GM21529 (cell line): ENCODE data around the gene TF.
"Not testable (repeated sequence)": the region's sequence is repeated elsewhere in the genome, so short reads cannot be mapped to it uniquely, and the experiment has no call there.

Source experiments
- ATAC-seq: cut with Tn5 transposase; IDR thresholded peaks from one replicate; pipeline ENCODE4 v1.9.1; 2021; ENCODE audit not compliant: unreplicated experiment

TF gene

DNA sequence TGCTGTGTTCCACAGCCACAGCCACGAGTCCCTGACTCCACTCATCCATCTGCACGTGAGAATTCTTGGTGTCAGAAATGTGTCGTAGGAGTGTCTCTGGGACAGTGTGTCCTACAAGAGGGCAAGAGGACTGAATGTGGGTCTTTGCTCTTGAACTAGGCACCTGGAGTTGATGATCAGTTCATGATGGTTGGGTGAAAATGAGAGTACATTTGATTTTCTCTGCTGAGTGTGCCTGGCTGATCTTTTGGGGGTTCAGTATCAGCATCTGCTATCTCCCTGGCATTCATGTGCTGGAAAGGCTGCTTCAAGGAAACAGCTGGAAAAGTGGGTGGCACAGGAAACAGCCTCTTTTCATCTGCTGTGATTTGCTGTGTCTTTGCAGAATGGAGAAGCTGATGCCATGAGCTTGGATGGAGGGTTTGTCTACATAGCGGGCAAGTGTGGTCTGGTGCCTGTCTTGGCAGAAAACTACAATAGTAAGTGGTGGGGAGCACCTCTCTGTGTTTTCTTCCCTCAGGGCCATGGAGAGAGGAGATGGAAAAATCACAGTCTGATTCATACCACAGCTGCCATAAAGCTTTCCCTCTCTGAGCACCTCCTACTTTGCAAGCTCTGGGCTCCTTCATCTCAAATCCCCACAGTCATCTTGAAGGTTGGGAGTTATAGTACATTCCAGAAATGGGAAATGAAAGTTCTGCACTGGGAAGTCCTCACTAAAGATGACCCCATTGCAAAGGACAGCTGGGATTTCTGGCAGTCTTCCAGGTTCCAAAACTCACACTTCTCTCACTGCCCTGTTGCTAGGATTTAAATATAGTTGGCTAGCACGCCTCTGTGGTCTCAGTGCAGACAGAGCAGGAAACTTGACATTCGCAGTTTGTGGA, 17.8 kb downstream of the TF start:
- ATAC-seq = no peak

DNA sequence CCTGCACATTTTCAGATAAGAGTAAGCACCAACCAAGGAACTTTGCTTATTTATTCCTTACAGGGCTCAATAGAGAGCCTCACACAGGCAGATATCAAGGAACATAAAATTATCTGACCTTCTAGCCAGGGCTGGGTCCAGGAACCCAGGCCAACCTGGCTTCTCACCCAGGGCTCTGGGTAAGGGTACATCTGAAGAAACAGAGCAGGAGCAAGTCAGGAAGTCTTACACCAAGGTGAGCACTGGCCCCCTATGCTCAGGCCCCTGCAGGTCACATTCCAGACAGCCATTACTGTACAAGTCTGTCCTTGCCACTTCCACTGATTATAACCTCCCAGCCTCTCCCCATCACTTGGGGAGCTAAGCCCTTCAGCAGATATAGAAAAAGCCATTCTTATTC, 19.1 kb downstream of the TF start:
- ATAC-seq = no peak

- no peak for ATAC-seq
Observed at GRCh38 chr3:133767607-133768006, 21.4 kb downstream of the TF start.

- ATAC-seq = no peak
Observed at GRCh38 chr3:133769536-133769935, 23.3 kb downstream of the TF start.

- ATAC-seq = no peak
Observed at GRCh38 chr3:133773732-133774131, 27.5 kb downstream of the TF start.

GRCh38 chr3:133775309-133775708, 29.1 kb downstream of the TF start:
- ATAC-seq = no peak

DNA sequence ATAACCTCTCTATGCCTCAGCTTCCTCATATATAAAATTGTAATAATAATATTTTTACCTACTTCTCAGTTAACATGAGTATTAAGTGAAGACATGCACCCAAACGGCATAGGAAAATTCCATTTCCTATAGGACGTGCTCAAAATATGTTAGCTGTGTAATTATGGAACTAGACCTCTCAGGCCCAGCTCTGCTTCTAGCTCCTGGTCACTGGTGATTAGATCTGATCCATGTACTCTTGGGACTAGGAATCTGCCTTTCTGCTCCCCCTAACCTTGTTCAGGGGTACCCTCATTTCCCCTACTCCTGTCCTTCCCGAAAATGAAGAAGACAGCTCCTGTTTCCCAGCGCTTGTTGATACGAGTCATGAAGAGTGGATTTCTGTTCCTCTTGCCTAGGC, 29.6 kb downstream of the TF start:
- ATAC-seq = no peak

DNA sequence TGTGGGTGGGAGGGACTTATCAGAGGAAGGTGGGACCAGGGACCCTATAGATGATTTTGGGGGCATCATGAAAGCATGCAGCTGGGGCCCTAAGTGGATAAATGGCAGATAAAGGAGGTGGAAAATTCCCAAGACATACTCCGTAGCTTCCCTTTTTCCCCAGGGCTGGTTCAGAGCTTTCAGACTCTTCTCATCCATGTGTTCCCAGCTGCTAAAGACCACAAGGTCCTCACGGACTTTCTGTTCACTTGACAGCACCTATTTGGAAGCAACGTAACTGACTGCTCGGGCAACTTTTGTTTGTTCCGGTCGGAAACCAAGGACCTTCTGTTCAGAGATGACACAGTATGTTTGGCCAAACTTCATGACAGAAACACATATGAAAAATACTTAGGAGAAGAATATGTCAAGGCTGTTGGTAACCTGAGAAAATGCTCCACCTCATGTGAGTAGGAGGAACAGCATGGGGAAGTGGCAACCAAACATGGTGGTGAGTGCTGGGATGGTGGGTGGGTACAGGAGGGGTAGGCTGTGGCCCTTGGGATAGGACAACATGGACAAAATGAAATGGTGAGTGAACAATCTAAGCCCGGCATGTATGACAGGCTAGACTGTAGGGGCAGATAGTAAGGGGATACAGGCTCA, 30.7 kb downstream of the TF start:
- ATAC-seq = no peak

GRCh38 chr3:133777807-133778568, 31.8 kb downstream of the TF start:
- no peak for ATAC-seq

- no peak for ATAC-seq
Observed at GRCh38 chr3:133779626-133780203, 33.5 kb downstream of the TF start.

- ATAC-seq = not testable (repeated sequence)
Observed at GRCh38 chr3:133780756-133781155, 34.6 kb downstream of the TF start.

DNA sequence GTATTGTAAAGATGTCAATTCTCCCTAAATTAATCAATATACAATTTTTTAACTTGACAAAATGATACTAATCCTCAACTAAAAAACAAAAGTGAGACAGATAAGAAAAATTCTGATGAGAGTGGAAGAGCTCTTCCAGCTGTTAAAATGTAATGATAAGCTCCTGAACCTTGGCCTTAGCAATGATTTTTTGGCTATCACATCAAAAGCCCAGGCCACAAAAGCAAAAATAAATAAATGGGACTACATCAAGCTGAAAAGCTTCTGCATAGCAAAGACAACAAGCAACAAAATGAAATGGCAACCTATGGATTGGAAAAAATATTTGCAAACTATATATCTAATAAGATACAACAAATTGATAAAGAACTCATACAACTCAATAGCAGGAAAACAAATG, 35.4 kb downstream of the TF start:
- ATAC-seq = no peak

DNA sequence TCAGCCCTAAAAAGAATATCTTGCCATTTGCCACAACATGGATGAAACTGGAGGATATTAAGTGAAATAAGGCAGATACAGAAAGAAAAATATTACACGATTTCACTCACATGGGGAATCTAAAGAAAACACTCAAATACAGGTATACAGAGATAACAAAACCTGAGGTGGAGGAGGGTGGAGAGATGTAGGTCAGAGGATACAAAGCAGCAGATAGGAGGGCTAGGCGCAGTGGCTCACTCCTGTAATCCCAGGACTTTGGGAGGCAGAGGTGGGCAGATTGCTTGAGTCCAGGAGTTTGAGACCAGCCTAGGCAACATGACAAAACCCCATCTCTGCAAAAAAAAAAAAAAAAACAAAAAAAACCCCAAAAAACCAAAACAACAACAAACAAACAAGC, 36.3 kb downstream of the TF start:
- no peak for ATAC-seq

- no peak for ATAC-seq
Observed at GRCh38 chr3:133783762-133784161, 37.6 kb downstream of the TF start.

- no peak for ATAC-seq
Observed at GRCh38 chr3:133788024-133788423, 41.8 kb downstream of the TF start.

GRCh38 chr3:133792171-133792763, 46.1 kb downstream of the TF start:
- ATAC-seq = no peak

DNA sequence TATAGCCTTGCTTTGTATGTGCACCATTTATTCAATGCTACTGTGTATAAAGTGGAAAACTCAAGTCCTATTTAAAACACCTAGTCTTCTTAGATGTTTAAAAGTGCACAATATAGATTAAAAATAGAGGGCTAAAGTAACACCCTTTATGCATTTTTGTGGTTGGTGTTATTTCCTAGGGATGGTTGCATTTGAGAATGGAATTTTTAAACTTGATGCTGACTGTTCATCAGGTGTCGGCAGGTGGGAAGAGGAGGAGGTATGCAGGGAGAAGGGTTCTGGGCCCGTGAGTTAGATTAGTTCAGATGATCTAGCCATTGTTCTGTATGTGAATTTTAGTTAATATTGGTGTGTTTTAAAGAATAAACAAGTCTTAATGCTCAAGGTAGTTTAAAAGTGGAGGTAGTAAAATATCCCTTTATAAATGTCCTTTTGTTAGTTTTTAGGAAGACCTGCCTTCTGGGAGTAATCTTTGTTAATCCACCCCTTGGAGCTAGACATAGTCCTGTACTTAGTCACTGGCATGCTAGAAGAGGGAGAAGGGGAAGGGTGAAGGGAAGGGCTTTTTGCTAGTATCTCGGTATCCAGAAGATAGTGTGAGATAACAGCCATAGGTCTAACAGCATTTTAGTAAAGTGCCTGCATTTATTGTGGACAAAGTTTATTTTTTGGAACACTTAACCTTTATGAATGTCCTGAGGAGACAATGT, 51.4 kb downstream of the TF start:
- ATAC-seq = no peak

DNA sequence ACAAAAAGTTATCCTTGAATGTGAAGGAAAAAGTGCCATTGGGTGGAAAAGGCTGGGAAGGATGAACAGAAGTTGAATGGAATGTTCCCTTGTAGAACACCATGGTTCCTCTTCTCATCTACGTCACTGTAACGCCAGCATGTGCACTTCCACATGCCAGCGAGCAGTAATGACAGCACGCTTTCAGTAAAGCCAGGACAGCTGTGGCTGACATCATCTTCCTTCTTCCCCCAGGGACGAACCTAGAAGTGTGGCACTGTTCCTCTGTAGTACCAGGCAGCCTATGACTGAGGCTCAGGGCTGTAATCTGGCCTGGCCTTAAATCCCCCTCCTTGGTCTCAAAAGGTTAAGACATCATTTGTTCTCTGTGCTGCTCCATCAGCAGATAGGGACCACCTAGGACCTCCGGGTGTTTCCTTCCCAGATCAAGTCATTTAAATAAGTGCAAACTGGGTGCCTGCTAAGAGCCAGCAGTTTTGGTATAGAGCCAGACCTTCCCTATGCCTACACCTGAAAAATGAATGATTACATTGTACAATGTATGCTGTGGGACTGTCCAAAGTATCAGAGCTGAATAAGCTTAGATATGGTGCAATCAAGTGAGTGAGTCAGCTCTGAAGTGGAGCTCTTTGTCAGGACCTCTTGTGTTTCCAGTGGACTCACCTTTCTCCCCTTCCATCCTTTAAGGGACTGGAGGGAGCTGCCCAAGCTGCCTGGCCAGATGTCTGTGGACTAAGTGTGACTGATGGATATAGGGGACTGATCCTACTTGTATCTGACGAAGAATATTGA, 53.8 kb downstream of the TF start:
- no peak for ATAC-seq

GRCh38 chr3:133803469-133803868, 57.3 kb downstream of the TF start:
- ATAC-seq = no peak

DNA sequence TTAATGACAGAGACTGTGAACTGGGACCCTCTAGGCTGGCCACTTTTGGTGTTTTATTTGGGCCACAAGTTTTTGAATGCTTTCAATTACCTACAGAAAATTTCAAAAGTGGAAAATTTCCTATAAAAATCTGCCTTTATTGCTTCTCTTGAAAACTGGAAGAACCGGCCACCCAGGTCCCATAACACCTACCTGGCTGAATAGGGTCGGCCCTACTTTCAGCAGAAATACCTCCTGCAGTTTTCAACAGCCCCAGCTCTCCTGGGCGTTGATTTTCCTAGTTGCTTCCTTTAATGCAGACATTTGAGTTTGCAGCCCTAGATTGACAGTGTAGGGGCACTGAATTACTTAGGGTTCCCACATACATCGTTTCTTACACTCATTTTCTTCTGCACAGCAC, 58.7 kb downstream of the TF start:
- ATAC-seq = no peak
